HG02678 (cell line): ENCODE measurements around the gene DDR1.

ENCODE experiments used
- ATAC-seq: cut with Tn5 transposase; IDR thresholded peaks from one replicate; pipeline ENCODE4 v1.9.1; 2021; ENCODE audit warnings: mild to moderate bottlenecking, moderate library complexity; ENCODE audit not compliant: unreplicated experiment

Gene DDR1

DNA sequence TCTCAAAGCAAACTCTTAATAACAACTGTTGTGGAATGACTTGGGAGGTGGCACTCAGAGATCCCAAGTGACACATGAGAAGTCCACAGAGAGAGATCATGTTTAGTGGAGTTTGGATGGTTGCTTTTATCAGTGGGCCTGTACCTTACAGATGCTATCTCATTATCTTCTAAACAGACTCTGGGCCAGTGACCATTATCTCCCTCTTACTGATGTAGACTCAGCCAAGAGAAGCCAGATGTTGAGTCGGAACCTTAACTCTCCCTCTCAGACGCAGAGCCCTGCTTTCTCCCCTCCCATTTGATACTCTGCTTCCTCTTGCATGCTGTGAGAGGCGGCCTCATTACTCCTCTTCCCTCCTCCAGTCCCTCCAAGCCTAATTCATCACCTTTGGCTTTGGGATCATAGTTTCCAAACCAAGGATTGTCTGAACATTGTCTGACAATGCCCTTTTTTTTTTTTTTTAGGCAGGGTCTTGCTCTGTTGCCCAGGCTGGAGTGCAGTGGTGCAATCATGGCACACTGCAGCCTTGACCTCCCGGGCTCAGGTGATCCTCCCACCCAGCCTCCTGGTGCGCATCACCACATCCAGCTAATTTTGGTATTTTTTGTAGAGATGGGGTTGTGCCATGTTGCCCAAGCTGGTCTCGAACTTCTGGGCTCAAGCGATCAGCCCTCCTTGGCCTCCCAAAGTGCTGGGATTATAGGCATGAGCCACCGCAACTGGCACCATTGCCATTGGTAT, 4.5 kb upstream of the DDR1 start:
- ATAC-seq: no peak

DNA sequence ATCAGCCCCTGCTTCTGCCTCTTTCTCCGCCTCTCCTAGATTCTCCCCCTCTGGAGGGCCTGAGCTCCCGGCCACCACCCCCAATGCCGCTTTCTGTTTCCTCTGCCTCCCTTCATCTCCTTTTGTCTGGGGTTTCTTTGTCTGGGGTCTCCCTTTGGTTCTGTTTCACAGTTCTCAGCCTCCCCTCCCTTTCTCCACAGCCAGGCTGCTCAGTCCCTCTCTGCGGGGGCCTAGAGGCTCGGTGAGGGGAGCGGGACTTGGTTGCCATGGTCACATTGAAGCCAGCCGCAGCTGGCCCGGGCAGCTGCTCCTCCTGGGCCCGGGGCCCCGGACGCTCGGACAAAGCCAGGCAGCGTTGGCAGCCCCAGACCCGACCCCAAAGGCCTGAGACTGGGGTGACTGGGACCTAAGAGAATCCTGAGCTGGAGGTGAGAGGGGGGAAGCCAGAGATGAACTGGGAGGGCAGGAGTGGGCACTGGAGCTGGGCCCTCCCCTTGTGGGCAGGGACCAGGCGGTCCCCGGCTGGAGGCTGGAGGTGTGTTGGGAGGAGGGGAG, 3.5 kb upstream of the DDR1 start:
- ATAC-seq: no peak

DNA sequence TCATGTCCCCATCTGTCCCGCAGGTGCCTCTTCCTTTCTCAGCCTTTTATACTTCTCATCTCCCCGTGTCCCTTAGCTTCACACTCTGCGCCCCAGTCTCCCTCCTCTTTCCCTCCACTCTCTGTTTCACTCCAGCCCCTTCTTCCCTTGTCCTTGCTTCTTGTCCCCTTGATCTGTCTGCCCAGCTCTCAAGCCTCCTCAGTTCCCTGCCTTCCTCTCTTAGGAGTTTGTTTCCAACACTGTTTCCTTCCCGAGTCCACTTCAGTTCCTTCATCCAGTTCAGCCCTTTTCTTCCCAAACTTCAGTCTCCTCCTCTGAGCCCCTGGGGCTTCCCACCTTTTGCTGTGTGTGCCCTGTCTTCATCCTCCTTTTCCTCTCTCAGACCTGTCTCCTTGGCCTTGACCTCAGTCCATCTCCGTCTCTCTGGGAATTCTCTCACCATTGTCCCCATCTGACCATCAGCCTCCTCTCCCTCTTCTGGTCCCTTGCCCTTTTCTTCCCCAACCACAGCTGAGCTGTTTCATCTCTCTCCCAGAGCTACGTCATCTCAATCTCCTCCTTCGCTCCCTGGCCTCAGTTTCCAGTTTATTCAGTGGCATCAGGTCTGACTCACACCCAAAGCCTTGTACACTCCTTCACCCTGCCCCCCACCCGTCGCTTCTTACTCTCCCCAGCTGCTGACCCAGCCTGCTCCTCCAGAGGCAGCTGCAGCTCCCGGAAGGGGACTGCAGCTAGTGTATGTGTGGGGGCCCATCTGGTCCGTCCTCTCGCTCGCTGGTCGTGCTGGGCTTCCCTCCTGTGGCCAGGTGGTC, 2.7 kb upstream of the DDR1 start:
- ATAC-seq: no peak

DNA sequence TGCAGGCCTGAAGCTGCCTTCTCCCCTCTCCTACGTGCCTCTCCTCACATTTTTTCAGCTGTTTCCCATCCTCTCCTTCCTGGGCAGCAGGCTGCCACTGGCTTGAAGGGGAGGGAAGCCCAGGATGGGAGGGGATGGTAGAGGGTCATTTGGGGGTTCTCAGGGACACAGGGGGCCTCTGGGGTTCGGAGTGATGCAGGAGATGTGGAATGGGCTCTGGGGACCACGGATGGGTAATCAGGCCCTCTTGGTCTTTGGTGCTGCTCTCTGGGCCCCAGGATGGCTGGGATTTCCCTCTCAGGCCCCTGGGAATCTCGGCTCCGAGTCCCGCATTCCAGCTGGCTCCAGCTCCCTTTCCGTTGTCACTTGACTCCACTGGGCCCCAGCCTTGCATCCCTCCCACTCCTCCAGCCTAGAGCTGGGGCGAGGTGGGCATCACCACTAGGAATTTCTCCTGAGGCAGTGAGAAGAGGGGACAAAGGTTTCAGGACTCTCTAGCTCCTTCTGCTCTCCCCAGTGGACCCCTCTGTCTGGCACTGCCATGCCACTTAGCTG, 2.0 kb upstream of the DDR1 start:
- ATAC-seq: no peak

DNA sequence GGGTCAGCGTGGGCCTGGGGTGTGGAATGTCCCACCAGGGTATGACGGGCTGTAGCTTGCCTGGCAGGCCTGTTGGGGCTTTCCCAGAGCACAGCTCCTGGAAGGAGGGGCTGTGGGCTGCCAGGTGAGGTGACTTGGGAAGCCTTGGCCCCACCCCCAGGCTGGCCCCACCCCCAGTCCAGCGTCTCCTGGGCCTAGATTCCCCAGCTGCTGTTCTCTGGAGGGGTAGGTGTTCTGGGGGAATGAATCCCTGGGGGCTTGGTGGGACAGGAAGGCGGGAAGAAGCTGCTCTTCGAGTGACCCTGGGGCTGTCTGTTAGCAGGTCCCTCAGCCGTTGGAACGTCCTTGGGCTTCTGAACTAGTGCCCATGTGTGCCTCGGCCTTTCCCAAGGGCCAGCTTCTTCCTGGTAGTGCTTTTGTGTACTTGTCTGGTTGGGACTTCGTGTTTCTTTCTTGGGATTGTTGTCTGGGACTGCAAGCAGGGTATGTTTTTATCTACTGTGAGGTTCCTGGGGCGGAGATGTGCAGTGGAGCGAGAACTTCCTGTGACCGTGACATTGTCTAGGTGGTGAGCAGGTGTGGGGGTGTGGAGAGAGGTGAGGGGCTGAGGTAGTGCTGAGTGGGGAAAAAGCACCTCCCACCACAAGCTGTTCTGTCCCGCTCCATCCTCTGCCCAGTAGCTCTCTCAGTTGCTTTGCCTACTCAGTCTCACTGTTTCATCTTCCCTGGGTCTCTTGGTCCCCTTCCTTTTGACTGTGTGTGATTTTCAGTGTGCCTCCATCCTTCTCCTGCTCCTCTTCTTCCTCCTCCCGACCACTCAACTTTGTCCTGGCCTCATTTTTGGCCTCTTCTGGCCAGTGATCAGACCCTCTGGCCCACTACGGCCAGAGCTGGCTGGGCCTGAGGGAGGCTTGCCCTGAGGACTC, 1.3 kb upstream of the DDR1 start:
- no peak for ATAC-seq

DNA sequence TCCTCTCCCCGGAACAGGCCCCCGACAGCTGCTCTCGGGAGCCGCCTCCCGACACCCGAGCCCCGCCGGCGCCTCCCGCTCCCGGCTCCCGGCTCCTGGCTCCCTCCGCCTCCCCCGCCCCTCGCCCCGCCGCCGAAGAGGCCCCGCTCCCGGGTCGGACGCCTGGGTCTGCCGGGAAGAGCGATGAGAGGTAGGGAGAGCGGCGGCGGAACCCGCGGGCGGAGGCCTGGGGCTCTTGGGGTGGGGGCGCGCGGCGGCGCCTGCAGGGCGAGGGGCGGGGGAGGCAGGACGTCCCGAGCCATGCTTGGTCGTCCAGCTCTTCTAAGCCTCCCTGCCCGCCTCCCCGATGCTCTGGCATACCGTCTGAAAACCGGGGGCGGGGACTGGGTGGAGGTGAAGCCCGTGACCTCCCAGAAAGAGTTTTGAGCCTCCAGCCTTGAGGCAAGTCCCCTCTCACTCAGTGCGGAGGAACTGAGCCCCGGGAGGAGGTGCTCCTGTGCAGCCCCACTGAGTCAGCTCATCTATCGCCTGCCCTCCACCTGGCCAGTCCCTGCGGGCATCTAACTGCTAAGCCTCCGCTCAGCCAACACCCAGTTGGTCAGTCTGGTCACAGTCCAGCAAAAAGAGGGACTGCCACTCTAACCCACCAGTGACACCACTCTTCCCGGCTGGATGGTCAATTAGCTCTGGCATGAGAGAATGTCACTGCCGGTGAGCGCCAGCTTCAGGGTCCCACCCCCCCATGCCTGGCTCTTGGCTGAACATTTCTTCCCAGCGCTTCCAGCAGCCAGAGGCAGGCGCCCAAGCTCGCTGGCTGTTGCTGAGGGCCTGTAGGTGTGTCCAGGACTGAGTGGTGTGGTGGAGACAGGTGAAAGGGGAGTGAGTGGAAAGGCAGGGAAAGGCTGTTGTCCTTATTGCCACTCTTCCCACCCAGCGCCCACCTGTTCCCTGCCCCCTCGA, 482 bp downstream of the DDR1 start:
- no peak for ATAC-seq

DNA sequence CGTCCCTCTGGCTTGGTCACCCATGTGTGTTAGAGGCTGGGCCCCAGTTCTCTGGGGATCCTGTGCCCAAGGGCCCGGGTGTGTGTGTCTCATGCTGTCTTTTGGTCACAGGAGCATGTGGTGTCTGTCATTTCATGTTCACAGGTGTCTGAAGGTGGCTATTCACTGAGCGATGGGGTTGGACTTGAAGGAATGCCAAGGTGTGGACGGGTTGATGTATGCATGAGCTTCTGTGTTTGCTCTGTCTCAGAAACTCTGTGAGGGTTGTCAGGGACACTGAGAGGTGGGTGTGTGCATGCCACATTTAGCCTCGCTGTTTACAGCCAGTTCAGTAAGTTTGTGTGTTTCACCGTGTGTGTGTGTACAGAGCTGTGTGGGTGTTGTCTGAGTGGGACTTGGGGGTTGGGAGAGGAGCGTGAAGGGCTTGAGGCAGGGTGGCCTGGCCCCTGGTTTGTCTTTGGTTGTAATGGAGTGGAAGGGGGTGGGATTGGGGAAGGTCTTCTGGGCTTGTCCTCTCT, 1.2 kb downstream of the DDR1 start:
- ATAC-seq: no peak

DNA sequence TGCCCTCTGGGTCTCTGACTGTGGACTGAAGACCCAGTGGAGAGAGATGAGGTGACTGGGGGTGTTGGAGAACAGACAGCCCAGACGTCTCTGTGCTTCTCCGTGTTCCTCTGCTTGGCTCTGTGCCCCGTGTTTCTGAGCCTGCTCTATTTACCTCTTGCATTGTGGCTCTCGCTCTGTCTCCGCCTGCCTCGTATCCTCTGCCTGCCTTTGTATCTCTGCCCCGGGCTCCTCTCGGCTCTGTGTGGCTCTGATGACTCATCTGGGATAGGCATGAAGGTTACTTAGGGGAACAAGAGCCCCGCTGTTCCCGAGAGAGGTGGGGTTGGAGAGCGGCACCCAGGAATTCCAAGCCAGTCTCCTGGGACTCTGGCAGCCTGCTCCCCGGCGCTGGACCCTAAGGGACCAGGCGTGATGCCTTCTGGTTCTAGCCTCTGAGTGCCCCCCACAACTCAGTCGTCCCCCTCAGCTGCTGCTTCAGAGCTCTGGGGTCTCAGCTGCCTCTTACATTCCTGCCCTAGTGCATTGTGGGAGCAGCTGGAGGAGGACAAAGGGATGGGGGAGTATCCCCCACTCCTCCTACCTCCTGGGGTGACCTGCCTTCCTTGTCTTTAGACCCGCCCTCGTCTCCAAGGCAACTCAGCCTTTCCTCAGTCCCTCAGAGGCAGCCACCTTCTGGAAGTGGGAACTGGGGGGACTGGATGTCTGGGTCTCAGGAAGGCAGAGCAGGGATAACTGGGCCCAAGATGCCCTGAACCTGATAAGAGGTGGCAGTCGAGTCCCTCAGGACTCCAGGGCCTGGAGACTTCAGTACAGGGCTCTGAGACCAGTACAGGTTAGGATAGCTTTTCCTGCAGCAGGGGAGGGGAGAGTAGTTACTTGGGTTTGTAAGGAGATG, 1.9 kb downstream of the DDR1 start:
- no peak for ATAC-seq

DNA sequence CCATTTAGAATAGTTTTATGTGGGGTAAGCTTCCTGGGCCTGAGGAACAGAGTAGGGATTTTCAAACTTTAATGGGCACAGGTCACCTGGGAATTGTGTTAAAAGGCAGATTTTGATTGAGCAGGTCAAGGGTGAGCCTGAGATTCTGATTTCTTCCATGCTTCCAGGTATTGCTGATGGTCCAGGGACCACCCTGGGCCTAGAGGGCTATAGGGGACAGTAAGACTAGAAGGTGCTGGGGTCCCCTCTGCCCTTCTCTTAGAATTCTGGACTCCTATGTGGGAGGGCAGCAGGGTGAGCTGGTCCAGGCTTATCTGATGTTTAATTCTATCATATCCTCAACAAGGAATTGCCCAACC, 2.6 kb downstream of the DDR1 start:
- ATAC-seq: no peak

DNA sequence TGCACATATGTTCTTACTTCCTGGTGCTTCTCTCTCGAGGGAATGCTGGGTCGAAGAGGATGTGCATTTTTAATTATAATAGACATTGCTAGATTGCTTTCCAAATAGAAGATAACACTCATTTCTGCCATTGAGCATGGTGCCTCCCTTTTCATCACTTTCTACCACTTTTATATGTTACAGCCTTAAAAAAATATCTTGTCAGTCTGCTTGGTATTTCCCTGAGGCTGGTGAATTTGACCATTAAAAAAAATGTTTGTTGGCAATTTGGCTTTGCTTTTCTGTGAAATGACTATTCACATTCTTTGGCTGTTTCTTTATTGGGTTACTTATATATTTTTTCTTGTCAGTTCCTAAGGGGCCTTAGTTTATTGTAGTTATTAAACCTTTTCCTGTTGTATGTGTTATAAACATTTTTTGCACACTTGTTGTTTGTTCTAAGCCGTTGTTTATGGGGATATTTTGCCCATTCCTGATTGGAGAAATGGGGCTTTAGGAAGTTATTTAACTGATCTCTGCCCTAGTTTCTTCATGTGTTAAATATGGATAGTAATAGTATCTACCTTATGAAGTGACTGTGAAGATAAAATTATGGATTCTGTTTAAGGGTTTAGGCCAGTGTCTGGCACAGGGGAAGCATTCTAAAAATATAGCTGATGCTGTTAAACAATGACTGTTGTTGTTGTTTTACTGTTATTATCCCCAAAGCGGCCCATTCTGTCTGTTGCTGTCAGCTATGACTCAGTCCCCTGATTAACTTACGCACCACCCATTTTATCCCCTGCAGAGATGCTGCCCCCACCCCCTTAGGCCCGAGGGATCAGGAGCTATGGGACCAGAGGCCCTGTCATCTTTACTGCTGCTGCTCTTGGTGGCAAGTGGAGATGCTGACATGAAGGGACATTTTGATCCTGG, 3.8 kb downstream of the DDR1 start:
- no peak for ATAC-seq

DNA sequence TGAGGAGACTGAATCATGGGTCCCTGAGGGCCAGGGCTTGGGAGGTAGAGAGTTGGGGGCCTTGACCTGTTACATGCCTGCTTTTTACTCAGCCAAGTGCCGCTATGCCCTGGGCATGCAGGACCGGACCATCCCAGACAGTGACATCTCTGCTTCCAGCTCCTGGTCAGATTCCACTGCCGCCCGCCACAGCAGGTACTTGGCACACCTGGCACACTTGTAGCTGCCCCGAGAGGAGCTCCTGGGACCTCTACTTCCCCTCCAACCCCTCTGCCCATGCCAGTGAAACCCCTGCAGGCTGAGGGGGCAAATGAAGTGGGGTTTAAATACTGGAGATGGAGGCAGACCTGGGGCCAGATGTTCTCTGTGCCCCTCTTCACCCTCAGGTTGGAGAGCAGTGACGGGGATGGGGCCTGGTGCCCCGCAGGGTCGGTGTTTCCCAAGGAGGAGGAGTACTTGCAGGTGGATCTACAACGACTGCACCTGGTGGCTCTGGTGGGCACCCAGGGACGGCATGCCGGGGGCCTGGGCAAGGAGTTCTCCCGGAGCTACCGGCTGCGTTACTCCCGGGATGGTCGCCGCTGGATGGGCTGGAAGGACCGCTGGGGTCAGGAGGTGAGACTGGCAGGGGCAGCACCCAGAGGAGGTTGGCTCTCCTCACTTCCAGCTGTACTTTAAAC, 4.6 kb downstream of the DDR1 start:
- no peak for ATAC-seq

DNA sequence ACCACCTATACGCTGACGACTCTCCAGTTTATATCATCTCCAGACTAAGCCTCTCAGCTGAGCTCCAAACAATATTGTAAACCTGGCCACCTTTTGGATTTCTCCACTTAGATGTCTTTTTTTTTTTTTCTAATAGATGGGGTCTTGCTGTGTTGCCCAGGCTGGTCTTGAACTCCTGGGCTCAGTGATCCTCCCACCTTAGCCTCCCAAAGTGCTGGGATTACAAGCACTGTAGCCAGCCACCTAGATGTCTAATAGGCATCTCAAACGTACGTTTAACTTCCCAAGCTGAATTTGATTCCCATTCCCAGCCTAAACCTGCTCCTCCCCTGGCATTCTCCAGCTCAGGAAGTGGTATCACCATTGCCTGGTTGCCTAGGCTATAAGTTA, 5.2 kb downstream of the DDR1 start:
- ATAC-seq: no peak

DNA sequence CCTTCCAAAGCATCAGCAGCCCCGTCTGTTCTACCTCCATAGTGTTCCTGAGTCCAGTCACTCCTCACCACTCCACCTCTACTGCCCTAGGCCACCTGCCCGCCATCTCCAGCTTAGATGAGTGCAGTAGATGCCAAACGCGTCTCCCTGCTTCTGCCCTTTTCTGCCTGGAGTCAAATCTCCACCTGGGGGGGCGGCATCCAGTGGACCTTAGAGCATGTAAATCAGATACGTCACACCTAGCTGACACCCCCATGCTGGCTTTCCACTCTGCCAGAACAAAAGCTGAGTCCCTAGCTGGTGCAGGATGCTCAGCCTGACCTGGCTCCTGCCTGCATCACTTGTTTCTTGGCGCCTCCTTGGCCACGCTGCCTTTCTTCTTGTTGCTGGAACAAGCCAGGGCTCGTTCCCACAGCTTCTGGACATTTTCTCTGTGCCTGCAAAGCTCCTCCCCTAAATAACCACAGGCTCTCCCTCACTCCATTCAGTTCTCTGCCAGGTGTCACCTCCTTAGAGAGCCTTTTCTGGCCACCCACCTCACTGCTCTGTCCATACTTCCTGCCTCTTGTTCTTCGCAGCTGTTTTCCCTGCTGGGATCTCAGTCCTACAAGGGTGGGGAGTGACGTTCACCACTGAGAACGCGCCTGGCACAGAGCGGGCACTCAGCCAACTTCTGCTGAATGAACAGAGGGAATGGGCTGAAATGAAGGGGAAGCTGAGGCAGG, 5.8 kb downstream of the DDR1 start:
- no peak for ATAC-seq

DNA sequence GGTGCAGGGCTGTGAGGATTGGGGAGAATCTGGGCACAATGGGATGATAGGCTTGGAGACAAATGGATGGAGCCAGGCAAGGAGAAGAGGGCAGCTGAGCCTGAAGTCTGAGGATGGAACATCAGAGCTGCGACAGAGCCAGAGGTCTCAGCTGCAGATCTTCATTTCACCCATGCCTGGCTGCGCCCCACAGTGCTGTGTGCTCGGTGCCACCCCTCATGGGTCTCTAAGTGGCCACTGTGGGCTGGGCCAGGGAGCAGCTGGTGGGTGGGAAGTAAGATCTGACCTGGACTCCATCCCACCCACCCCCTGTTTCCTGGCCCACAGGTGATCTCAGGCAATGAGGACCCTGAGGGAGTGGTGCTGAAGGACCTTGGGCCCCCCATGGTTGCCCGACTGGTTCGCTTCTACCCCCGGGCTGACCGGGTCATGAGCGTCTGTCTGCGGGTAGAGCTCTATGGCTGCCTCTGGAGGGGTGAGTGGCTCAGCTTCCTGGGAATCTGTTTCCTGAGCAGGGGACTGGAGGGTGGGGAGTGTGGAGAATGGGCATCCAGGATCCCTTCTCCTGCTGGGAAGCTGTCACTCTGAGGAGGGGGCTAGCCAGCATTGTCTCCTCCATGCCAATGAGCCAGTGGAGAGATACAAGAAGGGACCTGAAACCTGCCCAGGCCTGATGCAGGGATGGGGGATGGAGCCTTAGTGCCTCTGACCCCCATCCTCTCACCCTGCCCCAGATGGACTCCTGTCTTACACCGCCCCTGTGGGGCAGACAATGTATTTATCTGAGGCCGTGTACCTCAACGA, 6.5 kb downstream of the DDR1 start:
- no peak for ATAC-seq

DNA sequence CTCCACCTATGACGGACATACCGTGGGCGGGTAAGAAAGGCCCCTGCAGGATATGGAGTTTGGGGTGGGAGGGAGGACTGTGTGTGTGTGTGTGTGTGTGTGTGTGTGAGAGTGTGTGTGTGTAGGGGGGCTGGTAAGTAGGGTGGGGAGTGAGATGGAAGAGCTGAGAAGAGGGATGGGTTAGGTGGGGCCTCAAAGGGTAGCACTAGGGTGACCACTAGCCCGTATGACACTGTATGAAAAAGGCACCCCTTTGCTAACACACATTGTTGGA, 7.1 kb downstream of the DDR1 start:
- ATAC-seq: no peak
